Activated B cell treated with CpG ODN at 0.5 μM for 24 hours (primary cell): Measurements from ENCODE around the gene CACNA1B. TPM values are rescaled to one million over a fixed set of nuclear protein-coding genes. Genes with fewer than 3 reads are reported as not detected.

Experiments used
- ATAC-seq: fragments of 200-7000 bp; cut with Tn5 transposase; one replicate; pipeline ENCODE4 v1.10.0; 2021; ENCODE audit warnings: low read depth, mild to moderate bottlenecking, moderate library complexity
- CTCF ChIA-PET: fragments of 350-600 bp; sonication (Branson Sonifier 250); formaldehyde crosslinking; loops from one replicate; lab custom pipeline; 2021; ENCODE audit warnings: antibody characterized with exemption; lab: Charles Lee
- POLR2A ChIA-PET: fragments of 350-600 bp; sonication (Branson Sonifier 250); formaldehyde crosslinking; loops from one replicate; lab custom pipeline; 2021; ENCODE audit warnings: antibody characterized with exemption; lab: Charles Lee
- DNase-seq: peaks from one replicate; pipeline ENCODE4 v3.0.0; 2022
- H3K27ac Mint-ChIP-seq: one replicate; pipeline ENCODE4 v1.8.0; 2020; ENCODE audit warnings: mixed read lengths
- H3K27me3 Mint-ChIP-seq: one replicate; pipeline ENCODE4 v1.8.0; 2021; ENCODE audit warnings: mixed read lengths
- H3K36me3 Mint-ChIP-seq: one replicate; pipeline ENCODE4 v1.8.0; 2021; ENCODE audit warnings: low read depth, mixed read lengths
- H3K4me1 Mint-ChIP-seq: one replicate; pipeline ENCODE4 v1.8.0; 2021; ENCODE audit warnings: mixed read lengths
- H3K4me3 Mint-ChIP-seq: one replicate; pipeline ENCODE4 v1.8.0; 2020; ENCODE audit warnings: mild to moderate bottlenecking, mixed read lengths
- H3K9me3 Mint-ChIP-seq: one replicate; pipeline ENCODE4 v1.8.0; 2020; ENCODE audit warnings: mixed read lengths
- intact Hi-C: fragments of 100-400 bp; cut with micrococcal nuclease; formaldehyde crosslinking; loops from one replicate; pipeline ENCODE4 v1.15.1; 2024
- total RNA-seq: library from RNA; stranded (reverse); gene quantifications from 2 replicates; pipeline ENCODE4 v1.2.3, GENCODE V29; 2022
- TF ChIP-seq, protein P1 (sequence below): fragments of 200-600 bp; IDR thresholded peaks from one replicate; pipeline ENCODE4 v1.8.0; 2022; ENCODE audit warnings: antibody characterized with exemption, mild to moderate bottlenecking

Gene CACNA1B
- total RNA-seq, 1 donor from 2014 or later, result 1.5 TPM

DNA sequence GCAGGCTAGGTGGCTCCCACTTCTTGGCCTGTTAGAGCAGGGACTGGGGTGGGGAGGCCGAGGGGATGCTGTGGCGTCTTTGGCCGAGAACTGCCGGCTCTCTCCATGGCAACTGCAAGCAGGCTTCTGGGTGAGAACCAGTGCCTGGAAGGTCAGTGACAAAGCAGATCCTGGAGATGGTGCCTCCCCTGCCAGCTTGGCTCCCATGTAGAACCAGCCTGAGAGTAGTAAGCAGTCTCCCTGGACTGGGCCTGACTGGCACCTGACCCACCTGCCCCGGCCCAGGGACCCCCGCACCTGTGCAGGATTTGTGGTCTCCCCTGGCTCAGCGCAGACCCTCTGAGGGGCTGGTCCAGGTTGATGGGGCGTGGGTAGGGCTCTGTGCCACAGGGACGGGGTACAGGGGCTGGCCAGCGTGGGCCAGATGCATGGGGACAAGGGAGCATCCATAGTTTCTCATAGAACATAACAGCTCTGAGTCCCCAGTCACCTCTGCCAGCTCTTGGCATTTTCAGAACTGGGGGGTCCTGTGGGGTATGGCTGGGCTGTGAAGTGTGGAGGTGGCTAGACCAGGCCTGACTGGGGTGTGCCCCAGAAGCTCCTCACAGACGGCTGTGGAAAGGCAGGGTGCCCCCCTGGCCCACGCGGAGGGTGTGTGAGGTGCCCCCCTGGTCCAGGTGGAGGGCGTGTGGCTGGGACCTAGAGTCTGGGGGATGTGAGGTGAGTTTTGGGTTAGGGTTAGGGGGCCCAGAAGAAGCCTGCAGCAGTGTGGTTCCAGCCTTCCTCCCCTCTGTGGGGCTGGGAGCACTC is 22.2 kb downstream of the CACNA1B start:
- H3K4me1 Mint-ChIP-seq, result no peaks in the 10 kb centered on the region
- CTCF ChIA-PET, result no interaction called here
- H3K9me3 Mint-ChIP-seq, result peaks cover 5% of the 10 kb centered on the region
- H3K36me3 Mint-ChIP-seq, result no peaks in the 10 kb centered on the region
- DNase-seq (no peak), ATAC-seq (no peak)
- intact Hi-C loops, result no loop called here
- H3K27me3 Mint-ChIP-seq, result peaks cover 11% of the 10 kb centered on the region
- no peak overlapping the region for H3K27ac Mint-ChIP-seq
- no peak overlapping the region for H3K4me3 Mint-ChIP-seq
- POLR2A ChIA-PET, result no interaction called here
- TF ChIP-seq, protein P1, sequence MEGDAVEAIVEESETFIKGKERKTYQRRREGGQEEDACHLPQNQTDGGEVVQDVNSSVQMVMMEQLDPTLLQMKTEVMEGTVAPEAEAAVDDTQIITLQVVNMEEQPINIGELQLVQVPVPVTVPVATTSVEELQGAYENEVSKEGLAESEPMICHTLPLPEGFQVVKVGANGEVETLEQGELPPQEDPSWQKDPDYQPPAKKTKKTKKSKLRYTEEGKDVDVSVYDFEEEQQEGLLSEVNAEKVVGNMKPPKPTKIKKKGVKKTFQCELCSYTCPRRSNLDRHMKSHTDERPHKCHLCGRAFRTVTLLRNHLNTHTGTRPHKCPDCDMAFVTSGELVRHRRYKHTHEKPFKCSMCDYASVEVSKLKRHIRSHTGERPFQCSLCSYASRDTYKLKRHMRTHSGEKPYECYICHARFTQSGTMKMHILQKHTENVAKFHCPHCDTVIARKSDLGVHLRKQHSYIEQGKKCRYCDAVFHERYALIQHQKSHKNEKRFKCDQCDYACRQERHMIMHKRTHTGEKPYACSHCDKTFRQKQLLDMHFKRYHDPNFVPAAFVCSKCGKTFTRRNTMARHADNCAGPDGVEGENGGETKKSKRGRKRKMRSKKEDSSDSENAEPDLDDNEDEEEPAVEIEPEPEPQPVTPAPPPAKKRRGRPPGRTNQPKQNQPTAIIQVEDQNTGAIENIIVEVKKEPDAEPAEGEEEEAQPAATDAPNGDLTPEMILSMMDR, result no peak

DNA sequence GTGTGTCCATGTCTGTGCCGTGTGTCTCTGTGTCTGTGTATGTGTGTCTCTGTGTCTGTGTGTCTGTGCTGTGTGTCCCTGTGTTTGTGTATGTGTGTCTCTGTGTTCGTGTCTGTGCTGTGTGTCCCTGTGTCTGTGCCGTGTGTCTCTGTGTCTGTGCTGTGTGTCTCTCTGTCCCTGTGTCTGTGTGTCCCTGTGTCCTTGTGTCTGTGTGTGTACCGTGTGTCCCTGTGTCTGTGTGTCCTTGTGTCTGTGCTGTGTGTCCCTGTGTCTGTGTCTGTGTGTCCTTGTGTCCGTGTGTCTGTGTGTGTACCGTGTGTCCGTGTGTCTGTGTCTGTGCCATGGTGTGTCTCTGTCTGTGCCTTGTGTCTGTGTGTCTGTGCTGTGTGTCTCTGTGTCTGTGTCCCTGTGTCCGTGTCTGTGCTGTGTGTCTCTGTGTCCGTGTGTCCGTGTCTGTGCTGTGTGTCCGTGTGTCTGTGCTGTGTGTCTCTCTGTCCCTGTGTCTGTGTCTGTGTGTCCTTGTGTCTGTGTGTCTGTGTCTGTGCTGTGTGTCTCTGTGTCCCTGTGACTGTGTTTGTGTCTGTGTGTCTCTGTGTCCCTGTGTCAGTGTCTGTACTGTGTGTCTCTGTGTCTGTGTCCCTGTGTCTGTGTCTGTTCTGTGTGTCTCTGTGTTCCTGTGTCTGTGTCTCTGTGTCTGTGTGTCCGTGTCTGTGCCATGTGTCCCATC is 23.2 kb downstream of the CACNA1B start:
- Mint-ChIP-seq H3K4me3 (no peak overlapping the region), H3K4me1 (no peaks in the 10 kb centered on the region), H3K9me3 (peaks cover 5% of the 10 kb centered on the region), H3K36me3 (no peaks in the 10 kb centered on the region), H3K27ac (no peak overlapping the region), H3K27me3 (peaks cover 11% of the 10 kb centered on the region)
- ChIA-PET POLR2A (no interaction called here), CTCF (no interaction called here)
- ATAC-seq (no peak), DNase-seq (no peak)
- intact Hi-C loops, result no loop called here
- TF ChIP-seq, protein P1, result no peak

DNA sequence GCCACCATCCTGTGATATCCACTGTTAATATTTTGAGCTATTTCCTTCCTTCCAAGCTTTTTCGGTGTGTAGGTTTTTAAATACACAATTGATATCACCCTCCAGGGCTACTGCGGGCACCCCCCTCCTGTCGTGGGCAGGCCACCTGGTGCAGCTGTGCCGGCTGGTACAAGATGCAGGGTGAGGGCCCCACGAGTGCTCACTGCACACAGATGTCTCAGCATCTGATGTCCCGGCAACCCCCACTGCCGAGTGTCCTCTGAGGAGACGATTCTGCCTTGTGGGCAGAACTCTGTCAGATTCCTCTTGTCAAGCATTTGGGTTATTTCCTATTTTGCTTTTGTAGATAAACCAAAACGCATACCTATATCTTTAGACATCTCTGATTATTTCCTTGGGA is 25.1 kb downstream of the CACNA1B start:
- POLR2A ChIA-PET, result no interaction called here
- H3K27ac Mint-ChIP-seq, result no peak overlapping the region

DNA sequence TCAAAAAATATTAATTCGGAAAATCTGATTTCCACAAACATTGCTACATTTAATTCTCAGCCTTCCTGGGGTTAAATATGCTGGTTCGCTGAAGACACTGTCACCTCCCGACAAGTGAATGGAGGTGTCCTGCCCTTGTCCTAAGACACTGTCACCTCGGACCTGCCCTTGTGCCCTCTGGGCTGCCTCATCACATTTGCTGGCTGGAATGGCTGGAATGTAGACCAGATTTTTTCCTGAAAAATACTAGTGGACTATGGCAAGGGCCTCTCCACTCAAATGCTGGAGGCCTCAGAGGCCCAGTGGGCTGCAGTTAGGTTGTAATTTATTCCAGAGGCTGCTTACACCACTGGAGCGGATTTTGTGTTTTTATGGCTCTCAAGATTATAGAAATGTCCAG is 28.2 kb downstream of the CACNA1B start:
- CTCF ChIA-PET, result no interaction called here
- peaks cover 11% of the 10 kb centered on the region for H3K27me3 Mint-ChIP-seq
- no peaks in the 10 kb centered on the region for H3K4me1 Mint-ChIP-seq
- no peak for DNase-seq
- no peaks in the 10 kb centered on the region for H3K36me3 Mint-ChIP-seq
- no peak for ATAC-seq
- no peak overlapping the region for H3K4me3 Mint-ChIP-seq
- intact Hi-C loops, result no loop called here
- TF ChIP-seq, protein P1, result no peak
- no peak overlapping the region for H3K27ac Mint-ChIP-seq
- H3K9me3 Mint-ChIP-seq, result no peaks in the 10 kb centered on the region
- POLR2A ChIA-PET, result no interaction called here

More for the DNA sequence above, 25.1 kb downstream of the CACNA1B start:
- intact Hi-C loops, result no loop called here
- DNase-seq (no peak), ATAC-seq (no peak)
- Mint-ChIP-seq H3K9me3 (peaks cover 5% of the 10 kb centered on the region), H3K27me3 (peaks cover 11% of the 10 kb centered on the region), H3K4me3 (no peak overlapping the region), H3K36me3 (no peaks in the 10 kb centered on the region), H3K4me1 (no peaks in the 10 kb centered on the region)
- TF ChIP-seq, protein P1, result no peak
- CTCF ChIA-PET, result no interaction called here

DNA sequence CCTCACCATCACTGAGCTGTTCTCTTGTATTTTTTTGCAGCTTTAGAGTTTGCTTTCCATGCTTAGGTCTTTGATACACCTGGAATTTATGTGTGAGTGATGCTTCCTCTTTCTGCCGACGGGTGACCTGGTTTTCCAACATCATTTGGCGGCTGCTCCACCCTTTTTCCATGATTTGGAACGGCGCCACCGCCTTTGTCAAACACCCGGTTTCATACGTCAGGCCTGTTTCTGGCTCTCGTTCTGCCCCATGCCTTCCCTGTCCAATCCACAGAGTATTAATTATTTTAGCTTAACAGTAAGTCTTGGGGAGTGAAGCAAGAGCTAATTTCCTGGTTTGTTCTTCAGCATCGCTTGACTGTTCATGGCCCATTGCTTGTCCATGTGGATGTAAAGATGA is 30.2 kb downstream of the CACNA1B start:
- H3K27me3 Mint-ChIP-seq, result peaks cover 12% of the 10 kb centered on the region
- no peaks in the 10 kb centered on the region for H3K36me3 Mint-ChIP-seq
- no peak overlapping the region for H3K27ac Mint-ChIP-seq
- no peaks in the 10 kb centered on the region for H3K4me1 Mint-ChIP-seq
- DNase-seq (no peak), ATAC-seq (no peak)
- intact Hi-C loops, result no loop called here
- no peaks in the 10 kb centered on the region for H3K9me3 Mint-ChIP-seq
- TF ChIP-seq, protein P1, result no peak
- ChIA-PET CTCF (no interaction called here), POLR2A (no interaction called here)
- H3K4me3 Mint-ChIP-seq, result no peak overlapping the region
